Measurements from ENCODE around the gene RGS11.

Gene RGS11

GRCh38 chr16:321532-321931 is 45.8 kb upstream of the RGS11 start:
- peaks cover 62% of the 10 kb centered on the region for H3K79me2 ChIP-seq (ENCODE audit: low read length)
- TF ChIP-seq CTCF (IDR thresholded peaks at IDR 0.05; ENCODE audit: low read depth, low read length) (no peak), EZH2phosphoT487 (IDR thresholded peaks at IDR 0.05; ENCODE audit: low read depth) (no peak)
- H4K20me1 ChIP-seq (ENCODE audit: insufficient read depth, low read length) = peaks cover 56% of the 10 kb centered on the region
- H3K4me3 ChIP-seq (ENCODE audit: low read length) = no peak overlapping the region
- H3K27ac ChIP-seq (ENCODE audit: low read length) = no peak overlapping the region
- peaks cover 2% of the 10 kb centered on the region; the same call in 1 of the 2 replicates for H3K4me1 ChIP-seq (ENCODE audit: low read length)
- no peak overlapping the region for H3K4me2 ChIP-seq (ENCODE audit: low read length)
- no peaks in the 10 kb centered on the region for H3K36me3 ChIP-seq (replicated peaks; ENCODE audit: low read depth, low read length)
- no peak overlapping the region for H2AFZ ChIP-seq (ENCODE audit: low read depth, low read length)
- no peaks in the 10 kb centered on the region for H3K9me3 ChIP-seq (ENCODE audit: insufficient read depth, low read length)
- H3K27me3 ChIP-seq (ENCODE audit: low read depth, low read length) = no peaks in the 10 kb centered on the region
- no peak overlapping the region for H3K9ac ChIP-seq (ENCODE audit: low read length)

- peaks cover 2% of the 10 kb centered on the region; the same call in 1 of the 2 replicates for H3K4me1 ChIP-seq (ENCODE audit: low read length)
- no peak overlapping the region for H3K4me3 ChIP-seq (ENCODE audit: low read length)
- no peak overlapping the region for H2AFZ ChIP-seq (ENCODE audit: low read depth, low read length)
- no peak overlapping the region for H3K27ac ChIP-seq (ENCODE audit: low read length)
- H3K9me3 ChIP-seq (ENCODE audit: insufficient read depth, low read length) = no peaks in the 10 kb centered on the region
- H3K27me3 ChIP-seq (ENCODE audit: low read depth, low read length) = no peaks in the 10 kb centered on the region
- TF ChIP-seq CTCF (IDR thresholded peaks at IDR 0.05; ENCODE audit: low read depth, low read length) = no peak
- TF ChIP-seq EZH2phosphoT487 (IDR thresholded peaks at IDR 0.05; ENCODE audit: low read depth) = no peak
- no peaks in the 10 kb centered on the region for H3K36me3 ChIP-seq (replicated peaks; ENCODE audit: low read depth, low read length)
- peaks cover 55% of the 10 kb centered on the region for H4K20me1 ChIP-seq (ENCODE audit: insufficient read depth, low read length)
- H3K4me2 ChIP-seq (ENCODE audit: low read length) = no peak overlapping the region
- peaks cover 63% of the 10 kb centered on the region for H3K79me2 ChIP-seq (ENCODE audit: low read length)
- no peak overlapping the region for H3K9ac ChIP-seq (ENCODE audit: low read length)
Measured at GRCh38 chr16:320206-320605, 44.5 kb upstream of the RGS11 start.

- H3K9me3 ChIP-seq (ENCODE audit: insufficient read depth, low read length) = no peaks in the 10 kb centered on the region
- no peak overlapping the region for H3K9ac ChIP-seq (ENCODE audit: low read length)
- H3K27ac ChIP-seq (ENCODE audit: low read length) = no peak overlapping the region
- no peaks in the 10 kb centered on the region for H3K36me3 ChIP-seq (replicated peaks; ENCODE audit: low read depth, low read length)
- peaks cover 51% of the 10 kb centered on the region for H4K20me1 ChIP-seq (ENCODE audit: insufficient read depth, low read length)
- peak; percentile 21; the same call in 1 of the 2 replicates for TF ChIP-seq CTCF (IDR thresholded peaks at IDR 0.05; ENCODE audit: low read depth, low read length)
- TF ChIP-seq EZH2phosphoT487 (IDR thresholded peaks at IDR 0.05; ENCODE audit: low read depth) = no peak
- no peak overlapping the region for H3K4me2 ChIP-seq (ENCODE audit: low read length)
- no peaks in the 10 kb centered on the region for H3K27me3 ChIP-seq (ENCODE audit: low read depth, low read length)
- H2AFZ ChIP-seq (ENCODE audit: low read depth, low read length) = no peak overlapping the region
- H3K4me1 ChIP-seq (ENCODE audit: low read length) = peaks cover under 1% of the 10 kb centered on the region; the same call in 1 of the 2 replicates
- H3K4me3 ChIP-seq (ENCODE audit: low read length) = no peak overlapping the region
- H3K79me2 ChIP-seq (ENCODE audit: low read length) = peaks cover 48% of the 10 kb centered on the region
Measured at GRCh38 chr16:318628-319027, 42.9 kb upstream of the RGS11 start.

- H3K4me1 ChIP-seq (ENCODE audit: low read length) = no peaks in the 10 kb centered on the region
- peaks cover 44% of the 10 kb centered on the region for H3K79me2 ChIP-seq (ENCODE audit: low read length)
- no peak overlapping the region for H3K4me2 ChIP-seq (ENCODE audit: low read length)
- H3K9ac ChIP-seq (ENCODE audit: low read length) = no peak overlapping the region
- no peak overlapping the region for H3K4me3 ChIP-seq (ENCODE audit: low read length)
- peaks cover 49% of the 10 kb centered on the region for H4K20me1 ChIP-seq (ENCODE audit: insufficient read depth, low read length)
- H3K9me3 ChIP-seq (ENCODE audit: insufficient read depth, low read length) = no peaks in the 10 kb centered on the region
- no peaks in the 10 kb centered on the region for H3K36me3 ChIP-seq (replicated peaks; ENCODE audit: low read depth, low read length)
- H3K27me3 ChIP-seq (ENCODE audit: low read depth, low read length) = no peaks in the 10 kb centered on the region
- no peak overlapping the region for H2AFZ ChIP-seq (ENCODE audit: low read depth, low read length)
- H3K27ac ChIP-seq (ENCODE audit: low read length) = no peak overlapping the region
- TF ChIP-seq EZH2phosphoT487 (IDR thresholded peaks at IDR 0.05; ENCODE audit: low read depth) (no peak), CTCF (IDR thresholded peaks at IDR 0.05; ENCODE audit: low read depth, low read length) (no peak)
Measured at GRCh38 chr16:317583-317982, 41.8 kb upstream of the RGS11 start.

Measured in OCI-LY3 (cell line).